ENCODE results near the gene PATJ. TPM values are rescaled to one million over a fixed set of nuclear protein-coding genes. Genes with fewer than 3 reads are reported as not detected.

Gene PATJ
- total RNA-seq, 1 experiment from 2014 or later: 28.7 TPM

DNA sequence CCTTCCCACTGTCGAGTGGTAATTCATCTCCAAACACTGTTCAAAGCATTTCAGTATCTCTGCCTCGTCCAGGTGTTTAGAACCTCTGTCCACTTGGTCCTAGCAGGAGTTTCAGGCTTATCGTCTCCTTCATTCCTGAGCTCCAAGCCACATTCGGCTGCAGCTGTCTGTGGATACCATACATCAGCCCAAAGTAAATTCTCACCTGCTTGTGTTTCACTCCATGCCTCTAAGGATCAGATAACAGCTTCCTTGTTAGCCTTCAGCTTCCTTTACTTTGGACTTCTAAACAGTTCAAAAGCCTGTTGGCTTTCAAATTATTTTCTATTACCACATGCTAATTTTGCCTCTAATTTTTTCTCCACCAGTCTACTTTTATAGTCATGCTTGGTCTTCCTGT is 233.4 kb downstream of the PATJ start:
- H3K79me2 ChIP-seq (ENCODE audit: low read length): no peaks in the 10 kb centered on the region
- no peak overlapping the region for H3K4me3 ChIP-seq (ENCODE audit: low read length)
- no peak overlapping the region for H3K9ac ChIP-seq (ENCODE audit: low read length)
- ChIA-PET CTCF (no interaction called here), POLR2A (ENCODE audit: unreplicated experiment) (interaction anchor here (0.7 kb wide), 1 partner anchor 296 kb away, joined by 4 read pairs; no protein-coding TSS in a partner anchor)
- intact Hi-C loops (cut with micrococcal nuclease): no loop called here
- no TSS peak for BruUV-seq (replicated peaks)
- ATAC-seq (no peak), DNase-seq (no peak)
- H3K9me2 ChIP-seq (replicated peaks; ENCODE audit: low read length): no peaks in the 10 kb centered on the region
- no peaks in the 10 kb centered on the region for H3K27me3 ChIP-seq (ENCODE audit: low read length)
- H3K27ac ChIP-seq (ENCODE audit: low read length): no peak overlapping the region
- no peaks in the 10 kb centered on the region for H3K4me1 ChIP-seq (ENCODE audit: insufficient read depth, low read length)
- no peaks in the 10 kb centered on the region for H3F3A ChIP-seq (ENCODE audit: low read length, unreplicated experiment)
- no peaks in the 10 kb centered on the region for H3K36me3 ChIP-seq (ENCODE audit: low read depth, low read length)
- no peaks in the 10 kb centered on the region for H3K9me3 ChIP-seq (ENCODE audit: low read length)
- no peaks in the 10 kb centered on the region for H4K20me1 ChIP-seq (ENCODE audit: low read length)
- no peak overlapping the region for H2AFZ ChIP-seq (ENCODE audit: low read length)
- TF ChIP-seq EZH2 (IDR thresholded peaks at IDR 0.05; ENCODE audit: low read length, unreplicated experiment): no peak
- TF ChIP-seq, protein P1, sequence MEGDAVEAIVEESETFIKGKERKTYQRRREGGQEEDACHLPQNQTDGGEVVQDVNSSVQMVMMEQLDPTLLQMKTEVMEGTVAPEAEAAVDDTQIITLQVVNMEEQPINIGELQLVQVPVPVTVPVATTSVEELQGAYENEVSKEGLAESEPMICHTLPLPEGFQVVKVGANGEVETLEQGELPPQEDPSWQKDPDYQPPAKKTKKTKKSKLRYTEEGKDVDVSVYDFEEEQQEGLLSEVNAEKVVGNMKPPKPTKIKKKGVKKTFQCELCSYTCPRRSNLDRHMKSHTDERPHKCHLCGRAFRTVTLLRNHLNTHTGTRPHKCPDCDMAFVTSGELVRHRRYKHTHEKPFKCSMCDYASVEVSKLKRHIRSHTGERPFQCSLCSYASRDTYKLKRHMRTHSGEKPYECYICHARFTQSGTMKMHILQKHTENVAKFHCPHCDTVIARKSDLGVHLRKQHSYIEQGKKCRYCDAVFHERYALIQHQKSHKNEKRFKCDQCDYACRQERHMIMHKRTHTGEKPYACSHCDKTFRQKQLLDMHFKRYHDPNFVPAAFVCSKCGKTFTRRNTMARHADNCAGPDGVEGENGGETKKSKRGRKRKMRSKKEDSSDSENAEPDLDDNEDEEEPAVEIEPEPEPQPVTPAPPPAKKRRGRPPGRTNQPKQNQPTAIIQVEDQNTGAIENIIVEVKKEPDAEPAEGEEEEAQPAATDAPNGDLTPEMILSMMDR (conservative IDR thresholded peaks at IDR 0.05; ENCODE audit: low read depth, low read length): no peak
- TF ChIP-seq EZH2phosphoT487 (IDR thresholded peaks at IDR 0.05; ENCODE audit: borderline replicate concordance, low read length): no peak
- no peak overlapping the region for H3K4me2 ChIP-seq (ENCODE audit: low read length)

DNA sequence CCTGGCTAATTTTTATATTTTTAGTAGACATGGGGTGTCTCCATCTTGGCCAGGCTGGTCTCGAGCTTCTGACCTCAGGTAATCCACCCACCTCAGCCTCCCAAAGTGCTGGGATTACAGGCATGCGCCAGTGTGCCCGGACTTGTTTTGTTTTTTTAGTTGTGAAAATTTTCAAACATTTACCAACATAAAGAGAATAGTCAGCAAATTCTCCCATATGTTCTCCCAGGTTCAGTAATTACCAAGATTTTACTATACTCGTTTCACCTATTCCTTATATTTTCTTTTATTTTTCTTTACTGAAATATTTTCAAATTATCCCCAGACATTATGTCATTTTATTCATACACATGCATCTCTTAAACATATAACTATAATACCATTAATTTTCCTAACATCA is 234.3 kb downstream of the PATJ start:
- Histone ChIP-seq H4K20me1 (ENCODE audit: low read length) (no peaks in the 10 kb centered on the region), H2AFZ (ENCODE audit: low read length) (no peak overlapping the region), H3K4me2 (ENCODE audit: low read length) (no peak overlapping the region), H3K4me1 (ENCODE audit: insufficient read depth, low read length) (no peaks in the 10 kb centered on the region), H3K79me2 (ENCODE audit: low read length) (no peaks in the 10 kb centered on the region), H3K27ac (ENCODE audit: low read length) (no peak overlapping the region), H3K9me3 (ENCODE audit: low read length) (no peaks in the 10 kb centered on the region), H3K27me3 (ENCODE audit: low read length) (no peaks in the 10 kb centered on the region), H3K9me2 (replicated peaks; ENCODE audit: low read length) (no peaks in the 10 kb centered on the region), H3K4me3 (ENCODE audit: low read length) (no peak overlapping the region), H3K9ac (ENCODE audit: low read length) (no peak overlapping the region), H3K36me3 (ENCODE audit: low read depth, low read length) (no peaks in the 10 kb centered on the region), H3F3A (ENCODE audit: low read length, unreplicated experiment) (no peaks in the 10 kb centered on the region)
- no TSS peak for BruUV-seq (replicated peaks)
- ChIA-PET CTCF (no interaction called here), POLR2A (ENCODE audit: unreplicated experiment) (no interaction called here)
- no peak for TF ChIP-seq EZH2 (IDR thresholded peaks at IDR 0.05; ENCODE audit: low read length, unreplicated experiment)
- TF ChIP-seq, protein P1 (conservative IDR thresholded peaks at IDR 0.05; ENCODE audit: low read depth, low read length): no peak
- no peak for TF ChIP-seq EZH2phosphoT487 (IDR thresholded peaks at IDR 0.05; ENCODE audit: borderline replicate concordance, low read length)
- ATAC-seq (no peak), DNase-seq (no peak)
- intact Hi-C loops (cut with micrococcal nuclease): no loop called here

DNA sequence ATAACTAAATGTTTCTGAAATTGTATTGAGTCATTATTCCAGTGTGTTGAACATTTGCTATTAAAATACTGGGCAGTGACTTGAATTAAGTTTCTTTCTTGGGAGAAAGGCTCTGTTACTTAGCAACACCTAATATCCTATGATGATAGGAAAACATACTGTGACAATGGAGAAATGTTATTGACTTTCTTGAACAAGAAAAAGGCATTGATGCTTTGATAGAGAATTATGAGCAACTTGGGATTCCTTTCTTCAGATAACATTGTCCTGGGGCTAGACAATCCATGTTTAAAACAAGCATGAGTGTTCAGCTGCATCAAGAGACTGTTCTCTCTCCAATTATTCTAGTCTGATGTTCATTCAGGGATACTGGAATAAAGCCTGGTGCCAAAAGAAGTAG is 236.5 kb downstream of the PATJ start:
- CTCF ChIA-PET: no interaction called here

More for the DNA sequence above, 236.5 kb downstream of the PATJ start:
- H3F3A ChIP-seq (ENCODE audit: low read length, unreplicated experiment): no peaks in the 10 kb centered on the region
- no peaks in the 10 kb centered on the region for H3K36me3 ChIP-seq (ENCODE audit: low read depth, low read length)
- no peaks in the 10 kb centered on the region for H3K9me2 ChIP-seq (replicated peaks; ENCODE audit: low read length)
- H3K9me3 ChIP-seq (ENCODE audit: low read length): no peaks in the 10 kb centered on the region
- no peak for TF ChIP-seq EZH2 (IDR thresholded peaks at IDR 0.05; ENCODE audit: low read length, unreplicated experiment)
- TF ChIP-seq, protein P1 (conservative IDR thresholded peaks at IDR 0.05; ENCODE audit: low read depth, low read length): no peak
- no peak for TF ChIP-seq EZH2phosphoT487 (IDR thresholded peaks at IDR 0.05; ENCODE audit: borderline replicate concordance, low read length)
- H2AFZ ChIP-seq (ENCODE audit: low read length): no peak overlapping the region
- no peaks in the 10 kb centered on the region for H3K27me3 ChIP-seq (ENCODE audit: low read length)
- no peaks in the 10 kb centered on the region for H4K20me1 ChIP-seq (ENCODE audit: low read length)
- ATAC-seq (no peak), DNase-seq (no peak)
- no peak overlapping the region for H3K27ac ChIP-seq (ENCODE audit: low read length)
- intact Hi-C loops (cut with micrococcal nuclease): no loop called here
- POLR2A ChIA-PET (ENCODE audit: unreplicated experiment): no interaction called here
- no TSS peak for BruUV-seq (replicated peaks)
- H3K4me3 ChIP-seq (ENCODE audit: low read length): no peak overlapping the region
- no peak overlapping the region for H3K4me2 ChIP-seq (ENCODE audit: low read length)
- no peak overlapping the region for H3K9ac ChIP-seq (ENCODE audit: low read length)
- no peaks in the 10 kb centered on the region for H3K4me1 ChIP-seq (ENCODE audit: insufficient read depth, low read length)
- no peaks in the 10 kb centered on the region for H3K79me2 ChIP-seq (ENCODE audit: low read length)
